Mammary microvascular endothelial cell (primary cell): ENCODE results near the gene FAM217B. TPM values are rescaled to one million over a fixed set of nuclear protein-coding genes. Genes with fewer than 3 reads are reported as not detected.

Source experiments
- total RNA-seq: library from RNA; depleted of rRNA; stranded (reverse); fragments of >200 nt; gene quantifications from 2 replicates; pipeline ENCODE4 v1.2.3, GENCODE V29; 2015

Gene FAM217B, protein sequence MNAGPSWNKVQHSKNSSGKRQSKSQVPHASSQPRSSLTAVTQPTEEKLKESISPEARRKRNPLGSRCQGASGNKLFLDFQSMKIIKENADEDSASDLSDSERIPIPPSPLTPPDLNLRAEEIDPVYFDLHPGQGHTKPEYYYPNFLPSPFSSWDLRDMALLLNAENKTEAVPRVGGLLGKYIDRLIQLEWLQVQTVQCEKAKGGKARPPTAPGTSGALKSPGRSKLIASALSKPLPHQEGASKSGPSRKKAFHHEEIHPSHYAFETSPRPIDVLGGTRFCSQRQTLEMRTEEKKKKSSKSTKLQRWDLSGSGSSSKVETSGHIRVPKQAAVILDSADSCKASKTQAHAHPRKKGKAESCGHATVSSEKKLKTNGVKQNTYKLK
- 3.2 and 4.1 TPM in 2 replicates for total RNA-seq

DNA sequence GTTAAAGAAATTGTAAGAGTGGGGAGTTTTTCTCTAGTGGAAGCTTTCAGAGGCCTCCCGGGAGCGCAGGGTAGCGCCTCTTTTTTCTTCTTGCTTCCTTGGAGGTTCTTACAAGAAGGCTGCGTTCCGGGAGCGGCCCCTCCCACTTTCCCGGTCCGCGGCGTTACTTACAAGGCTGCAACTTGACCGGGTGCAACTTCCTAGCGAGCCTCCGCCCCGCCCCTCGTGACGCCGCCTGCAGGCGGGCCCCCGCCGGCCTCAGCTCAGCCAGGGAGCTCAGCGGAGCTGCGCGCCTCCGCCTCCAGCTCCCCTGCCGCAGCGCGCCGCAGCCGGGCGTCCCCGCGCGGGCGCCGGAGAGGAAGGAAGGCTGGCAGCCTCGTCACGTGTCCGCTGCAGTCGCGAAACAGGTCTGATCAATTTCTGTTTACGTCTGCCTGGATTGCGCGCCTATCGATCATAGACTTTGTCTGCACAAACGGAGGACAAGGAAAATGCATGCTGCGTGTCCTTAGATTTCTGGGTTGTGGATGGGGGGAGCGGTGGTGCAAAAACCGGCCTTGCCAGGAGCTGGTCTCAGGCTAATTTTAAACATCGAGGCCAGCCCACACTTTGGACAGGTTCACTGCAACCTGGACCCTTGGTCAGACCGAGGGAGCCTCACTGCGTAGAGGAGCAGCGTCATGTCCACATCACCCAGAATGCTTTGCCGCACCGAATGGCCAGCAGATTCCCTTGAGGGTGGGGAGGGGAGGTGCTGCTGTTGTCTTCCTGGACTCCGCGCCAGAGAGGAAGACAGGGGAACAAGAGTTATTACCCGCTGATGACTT lies at the start of gene FAM217B, which contains the start of gene PPP1R3D:
Gene FAM217B (plus strand): TSS at position 261 of the 827 bp plus-strand sequence. CDS start 3,555 bp downstream, outside the sequence.
Gene PPP1R3D (minus strand): TSS at position 177 of the 827 bp plus-strand sequence. CDS start 374 bp downstream, outside the sequence.

DNA sequence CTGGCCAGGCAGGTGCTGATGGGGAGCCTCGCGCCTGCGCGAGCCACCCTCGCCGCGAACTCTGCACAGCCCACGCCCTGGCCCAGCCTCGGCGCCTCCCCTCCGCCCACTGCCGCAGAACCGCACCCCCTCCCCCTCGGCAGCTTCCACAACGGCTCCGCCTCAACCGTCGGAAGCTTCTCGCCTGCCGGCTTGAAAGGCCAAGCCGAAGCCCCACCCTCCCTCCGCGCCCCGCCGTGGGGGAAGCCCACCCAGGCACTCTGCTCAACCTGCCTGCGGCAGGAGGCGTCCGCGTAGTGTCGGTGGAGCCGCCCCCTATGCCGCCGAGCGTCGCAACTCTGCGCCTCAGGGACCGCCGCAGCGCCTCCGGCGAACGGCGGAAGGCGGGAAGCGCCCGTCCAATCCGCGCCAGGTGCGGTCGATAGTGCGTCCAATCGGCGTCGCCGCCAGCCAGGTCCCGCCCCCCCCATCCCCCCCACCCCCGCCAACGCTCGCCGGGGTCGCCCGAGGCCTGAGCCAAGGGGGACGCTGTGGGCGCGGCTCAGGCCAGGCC lies 6.8 kb upstream of the FAM217B start, which contains the start of gene SYCP2:
Gene SYCP2 (minus strand): TSS at position 342 of the 553 bp plus-strand sequence. CDS start 11,224 bp downstream, outside the sequence.

DNA sequence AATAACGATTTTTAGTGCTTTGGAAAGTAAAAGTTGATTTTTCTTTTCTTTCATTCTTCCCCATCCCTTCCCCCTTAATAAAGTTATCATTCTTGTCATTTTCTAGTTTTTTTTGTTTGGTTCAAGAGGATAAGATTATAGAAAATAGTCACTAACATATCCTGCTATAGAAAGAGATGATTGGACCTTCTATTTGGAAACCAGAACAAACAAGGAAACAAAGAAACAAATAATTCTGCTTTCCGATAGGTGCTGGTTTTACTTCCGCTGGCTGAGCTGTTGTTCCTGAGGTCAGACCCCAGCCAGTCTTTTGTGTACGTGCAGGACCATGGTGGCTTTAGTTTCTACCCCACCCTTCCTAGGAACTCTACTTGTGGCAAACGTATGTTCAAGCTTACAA lies 17.9 kb downstream of the FAM217B start, which contains the start of gene CDH26:
Gene CDH26 (plus strand): TSS at position 301 of the 400 bp plus-strand sequence. CDS start 304 bp downstream, outside the sequence.

Other genes starting within 250 kb of the FAM217B start
- 0.13 and 0.30 TPM in 2 replicates for gene SYCP2, start 6.8 kb upstream of the FAM217B start, total RNA-seq
- 4.7 and 5.0 TPM in 2 replicates for gene PPP1R3D, start 84 bp upstream of the FAM217B start, total RNA-seq
- under 0.01 TPM in 1 of 2 replicates, not detected in the other for gene CDH26, start 18.0 kb downstream of the FAM217B start, total RNA-seq